Stimulated activated CD8-positive, alpha-beta memory T cell treated with anti-CD3 and anti-CD28 coated beads, Interleukin-2, amount 100 ng/mL, for 1 hour (primary cell): ENCODE data around the gene ZNF600.
"Not testable (repeated sequence)": the region's sequence is repeated elsewhere in the genome, so short reads cannot be mapped to it uniquely, and the experiment has no call there.

ENCODE experiments used
- DNase-seq, 2 donors: peaks; one replicate each; pipeline ENCODE4 v3.0.0-alpha.2; 2020; ENCODE audit warnings: low read depth in 2 of 2

Gene ZNF600

GRCh38 chr19:52741951-52742485, 44.6 kb downstream of the ZNF600 start:
- no peak for DNase-seq

- not testable (repeated sequence) for DNase-seq
Observed at GRCh38 chr19:52741371-52741770, 45.2 kb downstream of the ZNF600 start.

GRCh38 chr19:52739576-52739975, 47.0 kb downstream of the ZNF600 start:
- no peak for DNase-seq

GRCh38 chr19:52735734-52736133, 50.9 kb downstream of the ZNF600 start:
- no peak for DNase-seq

- peak; percentile 99 for DNase-seq
Observed at GRCh38 chr19:52734893-52735661, 51.5 kb downstream of the ZNF600 start, which contains the start of gene ZNF611. ZNF611 (minus strand) TSS chr19:52735044; CDS start chr19:52715894, 19,150 bp downstream.

GRCh38 chr19:52734331-52734892, 52.2 kb downstream of the ZNF600 start:
- no peak for DNase-seq

GRCh38 chr19:52726051-52726450, 60.5 kb downstream of the ZNF600 start:
- not testable (repeated sequence) for DNase-seq

- DNase-seq = no peak
Observed at GRCh38 chr19:52725528-52725961, 61.0 kb downstream of the ZNF600 start.

GRCh38 chr19:52724701-52725514, 61.7 kb downstream of the ZNF600 start:
- DNase-seq = no peak

GRCh38 chr19:52723907-52724598, 62.5 kb downstream of the ZNF600 start:
- DNase-seq = not testable (repeated sequence)

GRCh38 chr19:52722062-52723003, 64.3 kb downstream of the ZNF600 start:
- no peak for DNase-seq

- not testable (repeated sequence) for DNase-seq
Observed at GRCh38 chr19:52720541-52720940, 66.0 kb downstream of the ZNF600 start.

- no peak for DNase-seq
Observed at GRCh38 chr19:52716522-52716921, 70.1 kb downstream of the ZNF600 start.

GRCh38 chr19:52715902-52716301, 70.7 kb downstream of the ZNF600 start:
- not testable (repeated sequence) for DNase-seq

GRCh38 chr19:52715330-52715729, 71.3 kb downstream of the ZNF600 start:
- DNase-seq = not testable (repeated sequence)
